HCT116 (cell line): Measurements from ENCODE around the gene AMPD3. TPM values are rescaled to one million over a fixed set of nuclear protein-coding genes. Genes with fewer than 3 reads are reported as not detected.

Experiments used
- ATAC-seq: fragments of 200-7000 bp; cut with Tn5 transposase; 2 replicates; pipeline ENCODE4 v1.9.1; 2020; ENCODE audit warnings: mild to moderate bottlenecking, moderate library complexity
- BruUV-seq: library from RNA; stranded (reverse); fragments of 400-500 nt; replicated peaks from 2 replicates; lab custom pipeline; 2021; lab: Mats Ljungman, UMichigan
- CTCF ChIA-PET: fragments of 300-600 bp; sonication (Branson Sonifier 250); formaldehyde crosslinking; loops from one replicate; lab custom pipeline; 2021; ENCODE audit warnings: antibody characterized with exemption; lab: Charles Lee
- POLR2A ChIA-PET: fragments of 300-600, 350-600 bp; sonication (Branson Sonifier 250); formaldehyde crosslinking; loops from one replicate; lab custom pipeline; 2021; ENCODE audit warnings: antibody characterized with exemption; lab: Charles Lee
- RAD21 ChIA-PET, 2 experiments: fragments of 300-600 bp; sonication (Branson Sonifier 250); formaldehyde crosslinking; loops; one replicate each; lab custom pipeline; 2023; ENCODE audit warnings: low total read pairs in 2 of 2; ENCODE audit not compliant: uncharacterized antibody in 2 of 2, unreplicated experiment in 2 of 2, low non-redundant PET in 1 of 2; lab: Charles Lee
- DNase-seq: peaks from one replicate; pipeline ENCODE4 v3.0.0-alpha.2; 2010; ENCODE audit warnings: low read depth, low spot score
- H2AFZ ChIP-seq: fragments of 200-600 bp; shearing (Covaris generic), sonication (generic); 2 replicates; pipeline ENCODE4 v1.6.1; 2017; ENCODE audit warnings: low read depth, mixed run types, mixed read lengths, antibody characterized with exemption, low read length; ENCODE audit not compliant: poor library complexity, severe bottlenecking
- H3K27ac ChIP-seq: 2 replicates; pipeline ENCODE4 v1.5.1; 2012; ENCODE audit warnings: low read depth, low read length
- H3K27me3 ChIP-seq: fragments of 200-600 bp; sonication (generic); 2 replicates; pipeline ENCODE4 v1.6.1; 2016; ENCODE audit warnings: mixed run types, low read length, mixed read lengths; ENCODE audit not compliant: insufficient read depth
- H3K36me3 ChIP-seq, 2 experiments: fragments of 200-500 bp in 1 of 2; fragments of 200-600 bp in 1 of 2; sonication (Bioruptor generic) in 1 of 2; sonication (generic) in 1 of 2; 2 replicates each; pipeline versions ENCODE4 v1.5.1 to v1.6.1; 2014 to 2016; ENCODE audit warnings: low read length in 2 of 2, inconsistent platforms in 1 of 2, mixed read lengths in 1 of 2, mixed run types in 1 of 2; ENCODE audit not compliant: insufficient read depth in 2 of 2, control insufficient read depth in 1 of 2
- H3K4me1 ChIP-seq, 2 experiments: fragments of 200-600 bp in 1 of 2; sonication (generic) in 1 of 2; 2 replicates each; pipeline versions ENCODE4 v1.5.1 to v1.6.1; 2012 to 2017; ENCODE audit warnings: low read length in 2 of 2, inconsistent platforms in 1 of 2, mild to moderate bottlenecking in 1 of 2, mixed read lengths in 1 of 2, mixed run types in 1 of 2, moderate library complexity in 1 of 2; ENCODE audit not compliant: insufficient read depth in 2 of 2, control insufficient read depth in 1 of 2
- H3K4me2 ChIP-seq: fragments of 200-600 bp; sonication (generic); 2 replicates; pipeline ENCODE4 v1.6.1; 2017; ENCODE audit warnings: mixed run types, low read length, mixed read lengths
- H3K4me3 ChIP-seq, 2 experiments: fragments of 200-600 bp in 1 of 2; sonication (generic) in 1 of 2; replicated peaks in 1 of 2; 2 replicates each; pipeline ENCODE4 v1.5.1; 2011 to 2016; ENCODE audit warnings: low read length in 2 of 2, control low read depth in 1 of 2, low read depth in 1 of 2, mild to moderate bottlenecking in 1 of 2, mixed read lengths in 1 of 2, mixed run types in 1 of 2
- H3K79me2 ChIP-seq: fragments of 200-600 bp; sonication (generic); 2 replicates; pipeline ENCODE4 v1.6.1; 2017; ENCODE audit warnings: mild to moderate bottlenecking, mixed run types, low read length, moderate library complexity, mixed read lengths; ENCODE audit not compliant: insufficient read depth
- H3K9ac ChIP-seq: fragments of 200-600 bp; sonication (generic); 2 replicates; pipeline ENCODE4 v1.6.1; 2016; ENCODE audit warnings: low read length, mixed read lengths
- H3K9me2 ChIP-seq: fragments of 200-600 bp; sonication (generic), shearing (Covaris generic); 2 replicates; pipeline ENCODE4 v1.6.1; 2017; ENCODE audit warnings: mixed run types, mild to moderate bottlenecking, moderate library complexity; ENCODE audit not compliant: insufficient read depth
- H3K9me3 ChIP-seq, 2 experiments: fragments of 200-500 bp in 1 of 2; fragments of 200-600 bp in 1 of 2; sonication (Bioruptor generic) in 1 of 2; sonication (generic) in 1 of 2; 2 replicates each; pipeline ENCODE4 v1.6.1; 2014 to 2017; ENCODE audit warnings: low read length in 2 of 2, mixed read lengths in 2 of 2, inconsistent platforms in 1 of 2, low read depth in 1 of 2, mild to moderate bottlenecking in 1 of 2, mixed run types in 1 of 2, moderate library complexity in 1 of 2; ENCODE audit not compliant: control insufficient read depth in 1 of 2, insufficient read depth in 1 of 2
- H4K20me1 ChIP-seq: fragments of 200-600 bp; sonication (generic), shearing (Covaris generic); 2 replicates; pipeline ENCODE4 v1.6.1; 2017; ENCODE audit warnings: mixed run types, mild to moderate bottlenecking, moderate library complexity; ENCODE audit not compliant: insufficient read depth
- CEBPB ChIP-seq: IDR thresholded peaks from 2 replicates; pipeline ENCODE4 v1.6.1; 2012; ENCODE audit warnings: low read depth
- EGR1 ChIP-seq: IDR thresholded peaks from 2 replicates; pipeline ENCODE4 v1.6.1; 2012; ENCODE audit warnings: low read depth
- ELF1 ChIP-seq: IDR thresholded peaks from 2 replicates; pipeline ENCODE4 v1.6.1; 2012; ENCODE audit warnings: low read depth, borderline replicate concordance
- EZH2phosphoT487 ChIP-seq: fragments of 200-600 bp; IDR thresholded peaks from 2 replicates; pipeline ENCODE4 v1.6.1; 2018; ENCODE audit warnings: antibody characterized with exemption, borderline replicate concordance
- FOSL1 ChIP-seq: IDR thresholded peaks from 2 replicates; pipeline ENCODE4 v1.6.1; 2012; ENCODE audit warnings: low read depth
- JUND ChIP-seq: IDR thresholded peaks from 2 replicates; pipeline ENCODE4 v1.6.1; 2012
- POLR2A ChIP-seq: IDR thresholded peaks from 2 replicates; pipeline ENCODE4 v1.7.0; 2011; ENCODE audit warnings: borderline replicate concordance; ENCODE audit not compliant: insufficient read depth, insufficient read length; ENCODE audit errors: extremely low read depth
- RAD21 ChIP-seq: IDR thresholded peaks from 2 replicates; pipeline ENCODE4 v1.6.1; 2012; ENCODE audit warnings: low read depth, mild to moderate bottlenecking
- SP1 ChIP-seq: IDR thresholded peaks from 2 replicates; pipeline ENCODE4 v1.6.1; 2012; ENCODE audit warnings: low read depth
- SRF ChIP-seq: IDR thresholded peaks from 2 replicates; pipeline ENCODE4 v1.6.1; 2012; ENCODE audit warnings: low read depth
- YY1 ChIP-seq: IDR thresholded peaks from 2 replicates; pipeline ENCODE4 v1.6.1; 2011; ENCODE audit warnings: low read length, low read depth, moderate library complexity, mild to moderate bottlenecking; ENCODE audit not compliant: insufficient replicate concordance; ENCODE audit errors: extremely low read depth
- ZFX ChIP-seq: fragments of 450-650 bp; IDR thresholded peaks from 2 replicates; pipeline ENCODE4 v1.6.1; 2017
- intact Hi-C: fragments of 100-400 bp; cut with micrococcal nuclease; formaldehyde crosslinking; loops from 2 replicates; pipeline ENCODE4 v1.10.0; 2022
- total RNA-seq: library from RNA; stranded (reverse); gene quantifications from one replicate; pipeline ENCODE4 v1.2.1, GENCODE V29; 2021; ENCODE audit not compliant: unreplicated experiment
- TF ChIP-seq, protein P1 (sequence below): IDR thresholded peaks from 2 replicates; pipeline ENCODE4 v1.6.1; 2012

AMPD3 gene
- total RNA-seq, 1 experiment from 2014 or later: 25.9 TPM

DNA sequence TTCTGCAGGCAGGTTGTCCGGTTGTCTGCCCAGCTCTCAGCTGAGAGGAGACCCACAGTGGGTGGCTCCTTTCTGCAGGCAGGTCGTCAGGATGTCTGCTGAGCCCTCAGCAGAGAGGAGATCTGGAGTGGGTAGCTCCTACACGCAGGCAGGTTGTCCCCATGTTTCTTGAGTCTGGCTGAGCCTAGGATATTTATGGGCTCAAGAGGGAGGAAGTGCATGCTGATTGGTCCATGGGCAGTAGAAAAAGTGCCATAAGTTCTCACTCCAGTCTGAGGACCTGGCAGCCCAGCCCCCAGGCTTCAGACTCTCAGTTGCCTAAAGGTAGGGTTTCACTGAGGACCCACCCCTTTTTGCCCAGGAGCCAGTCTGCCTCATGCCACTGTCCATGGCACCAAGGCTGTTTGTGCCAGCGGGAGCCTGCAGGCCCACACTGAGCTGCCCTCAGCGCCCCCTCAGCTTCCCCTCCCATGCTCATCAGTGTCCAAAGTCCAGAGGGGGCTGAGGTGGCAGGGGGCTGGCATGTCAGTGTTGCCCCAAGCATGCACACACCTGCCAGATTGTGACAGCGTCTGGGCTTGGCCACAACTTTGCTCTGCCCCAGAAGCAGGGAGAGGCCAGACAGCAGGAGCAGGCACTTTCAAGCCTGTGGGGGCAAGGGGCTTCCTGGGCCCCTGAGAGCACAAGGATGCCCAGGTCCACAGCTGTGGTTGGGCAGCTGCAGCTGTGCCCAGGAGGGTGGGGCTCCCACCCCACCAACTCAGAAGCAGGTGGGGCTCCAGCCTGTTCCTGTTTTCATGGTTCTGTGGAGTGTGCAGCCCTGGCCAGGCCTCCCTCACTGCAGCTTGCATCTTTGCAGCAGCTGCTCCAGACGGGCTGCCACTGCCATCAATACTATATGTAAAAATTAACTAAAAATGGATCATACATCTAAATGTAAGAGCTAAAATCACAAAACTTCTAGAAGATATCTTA is 89.7 kb downstream of the AMPD3 start (continued):
- TF ChIP-seq RAD21: no peak
- TF ChIP-seq, protein P1, sequence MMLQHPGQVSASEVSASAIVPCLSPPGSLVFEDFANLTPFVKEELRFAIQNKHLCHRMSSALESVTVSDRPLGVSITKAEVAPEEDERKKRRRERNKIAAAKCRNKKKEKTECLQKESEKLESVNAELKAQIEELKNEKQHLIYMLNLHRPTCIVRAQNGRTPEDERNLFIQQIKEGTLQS: no peak
- no peak for TF ChIP-seq EZH2phosphoT487
- TF ChIP-seq ELF1: no peak
- no peak for TF ChIP-seq SRF
- no peak for TF ChIP-seq POLR2A
- no peak for TF ChIP-seq EGR1
- no peak for TF ChIP-seq YY1

DNA sequence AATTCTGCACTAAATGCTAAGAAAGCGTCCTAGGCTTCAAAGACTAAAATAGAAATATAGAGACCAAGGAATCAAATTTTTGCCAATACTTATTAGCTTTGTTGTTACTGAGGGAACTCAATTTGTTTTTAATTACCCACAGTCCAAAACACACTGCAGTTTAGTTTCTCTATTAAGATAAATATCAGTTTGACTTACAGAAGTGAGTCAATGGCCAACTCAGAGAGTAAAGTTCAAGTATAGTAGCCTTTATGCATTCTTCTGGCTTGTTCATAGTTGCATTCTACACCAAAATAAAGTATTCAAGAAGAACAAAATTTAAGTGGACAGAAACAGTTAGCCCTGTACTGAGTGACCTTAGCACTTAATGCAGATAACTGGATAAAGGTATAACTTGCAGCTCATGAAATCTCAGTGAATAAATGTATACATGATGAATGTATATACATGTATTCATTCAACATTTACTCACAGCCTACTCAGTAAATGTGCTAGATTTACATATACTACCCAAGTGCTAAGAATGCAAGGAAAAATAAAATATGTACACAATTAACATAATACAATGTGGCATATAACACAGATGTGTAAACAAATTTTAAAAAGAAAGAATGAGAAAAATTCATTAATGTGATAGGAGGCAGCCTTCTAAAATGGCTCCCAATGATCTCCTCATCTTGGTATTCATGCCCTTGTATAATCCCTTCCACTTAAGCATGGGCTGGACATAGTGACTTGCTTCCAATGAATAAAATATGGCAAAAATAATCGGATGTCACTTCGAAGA is 95.6 kb downstream of the AMPD3 start:
- H3K27me3 ChIP-seq: no peaks in the 10 kb centered on the region
- no peak for ATAC-seq
- peaks cover 0 to 23% of the 10 kb centered on the region in 2 experiments; a peak in 2 of 4 replicates for H3K4me1 ChIP-seq
- no peak overlapping the region for H3K4me3 ChIP-seq
- H3K27ac ChIP-seq: no peak overlapping the region
- no peaks in the 10 kb centered on the region for H4K20me1 ChIP-seq
- H3K4me2 ChIP-seq: peak overlapping the region; percentile 62
- TF ChIP-seq JUND (peak; percentile 33; the same call in 1 of the 2 replicates), ZFX (no peak), FOSL1 (peak; percentile 65), CEBPB (no peak; the same call in 1 of the 2 replicates), SP1 (peak; percentile 25; the same call in 1 of the 2 replicates)
- TF ChIP-seq, all 23 proteins: peak for 3
- BruUV-seq: no TSS peak
- RAD21 ChIA-PET: no interaction called here
- no peak overlapping the region for H2AFZ ChIP-seq
- H3K9ac ChIP-seq: peak overlapping the region; percentile 25; the same call in 1 of the 2 replicates
- intact Hi-C loops: no loop called here
- no peaks in the 10 kb centered on the region for H3K9me2 ChIP-seq
- H3K79me2 ChIP-seq: no peaks in the 10 kb centered on the region
- POLR2A ChIA-PET: no interaction called here
- CTCF ChIA-PET: no interaction called here
- H3K36me3 ChIP-seq: no peaks in the 10 kb centered on the region
- no peak for DNase-seq
- peaks cover 0 to 8% of the 10 kb centered on the region in 2 experiments; a peak in 1 of 4 replicates for H3K9me3 ChIP-seq
